ENCODE measurements around the gene NPHP4. TPM values are rescaled to one million over a fixed set of nuclear protein-coding genes. Genes with fewer than 3 reads are reported as not detected.

The NPHP4 gene
- total and polyA plus RNA-seq, 10 of the 15 experiments (the other 5 are each of a cell fraction or from before 2014, with no cell fraction given), result 0.16 to 10.5 (median 3.1) TPM

- no peak for TF ChIP-seq BMI1 (IDR thresholded peaks at IDR 0.05; ENCODE audit: borderline replicate concordance)
- TF ChIP-seq ATF7 (IDR thresholded peaks at IDR 0.05; ENCODE audit: low read depth), result peak; percentile 65; the same call in 1 of the 2 replicates
- TF ChIP-seq RELA (IDR thresholded peaks at IDR 0.05; ENCODE audit: borderline replicate concordance, partially characterized antibody), result no peak
- TF ChIP-seq STAT3 (IDR thresholded peaks at IDR 0.05; ENCODE audit: low read depth, low read length), result no peak
- peak; percentile 47; the same call in 1 of the 2 replicates for TF ChIP-seq DPF2 (IDR thresholded peaks at IDR 0.05)
- no peak for TF ChIP-seq PKNOX1 (IDR thresholded peaks at IDR 0.05)
- TF ChIP-seq TAF1 (IDR thresholded peaks at IDR 0.05; ENCODE audit: borderline replicate concordance, low read depth, low read length), result peak; percentile 42; the same call in 1 of the 2 replicates
- TF ChIP-seq SRF (IDR thresholded peaks at IDR 0.05; ENCODE audit: low read depth in 2 of 2, low read length in 2 of 2), result no peak
- peak; percentile 49 for TF ChIP-seq CREM (IDR thresholded peaks at IDR 0.05; ENCODE audit: low read depth)
- no peak for TF ChIP-seq JUNB (IDR thresholded peaks at IDR 0.05)
- TF ChIP-seq HSF1 (IDR thresholded peaks at IDR 0.05; ENCODE audit: low read depth, low read length), result no peak
- no peak for TF ChIP-seq RBBP5 (conservative IDR thresholded peaks at IDR 0.05)
- TF ChIP-seq E2F8 (IDR thresholded peaks at IDR 0.05; ENCODE audit: low read depth, partially characterized antibody), result no peak
- TF ChIP-seq WRNIP1 (IDR thresholded peaks at IDR 0.05; ENCODE audit: borderline replicate concordance, low read depth, low read length), result 0 out of 2 replicates have a peak, but pooled peaks have one; percentile 65
- no peak for TF ChIP-seq EZH2 (IDR thresholded peaks at IDR 0.05; ENCODE audit: borderline replicate concordance, control insufficient read depth, low read depth, low read length)
- TF ChIP-seq GATAD2B (conservative IDR thresholded peaks at IDR 0.05; ENCODE audit: low read depth), result no peak; the same call in 1 of the 2 replicates
- no peak for TF ChIP-seq CEBPZ (IDR thresholded peaks at IDR 0.05; ENCODE audit: low read depth, low read length)
- TF ChIP-seq MLLT1 (IDR thresholded peaks at IDR 0.05), result 0 out of 2 replicates have a peak, but pooled peaks have one; percentile 18
- 0 out of 2 replicates have a peak, but pooled peaks have one; percentile 62 for TF ChIP-seq SIN3A (IDR thresholded peaks at IDR 0.05; ENCODE audit: low read depth, low read length)
- no peak for TF ChIP-seq SMAD5 (IDR thresholded peaks at IDR 0.05; ENCODE audit: low read depth)
These were observed 36.0 kb upstream of the NPHP4 start (continued) for GRCh38 chr1:6028042-6028850.

Measured in GM12878 (cell line).